NCI-H2227 treated with DMSO at 0.1 percent for 48 hours (cell line): ENCODE results near the gene TAAR1.
"Not testable (repeated sequence)": the region's sequence is repeated elsewhere in the genome, so short reads cannot be mapped to it uniquely, and the experiment has no call there.

Experiments used
- DNase-seq: peaks from one replicate; lab custom pipeline; 2025; lab: John Stamatoyannopoulos, UW

The TAAR1 gene

GRCh38 chr6:132659082-132659481 lies at the start of gene TAAR1:
Gene TAAR1 (minus strand): TSS chr6:132659182. CDS start chr6:132646003, 13,179 bp downstream.
- DNase-seq = no peak

- DNase-seq = no peak
These were observed 49.8 kb upstream of the TAAR1 start for GRCh38 chr6:132708771-132709170.

- no peak for DNase-seq
These were observed 49.0 kb upstream of the TAAR1 start for GRCh38 chr6:132708002-132708401.

GRCh38 chr6:132706756-132707155 lies 47.8 kb upstream of the TAAR1 start:
- DNase-seq = not testable (repeated sequence)

GRCh38 chr6:132703936-132704335 lies 45.0 kb upstream of the TAAR1 start:
- DNase-seq = no peak

GRCh38 chr6:132698608-132699007 lies 39.6 kb upstream of the TAAR1 start:
- no peak for DNase-seq

- no peak for DNase-seq
These were observed 36.8 kb upstream of the TAAR1 start for GRCh38 chr6:132695773-132696172.

- no peak for DNase-seq
These were observed 34.5 kb upstream of the TAAR1 start for GRCh38 chr6:132693478-132693877.

GRCh38 chr6:132690678-132691077 lies 31.7 kb upstream of the TAAR1 start:
- DNase-seq = no peak

- DNase-seq = no peak
These were observed 28.3 kb upstream of the TAAR1 start for GRCh38 chr6:132687306-132687705.

- DNase-seq = no peak
These were observed 27.5 kb upstream of the TAAR1 start for GRCh38 chr6:132686531-132686930.

GRCh38 chr6:132685009-132685408 lies 26.0 kb upstream of the TAAR1 start:
- no peak for DNase-seq

GRCh38 chr6:132684272-132684671 lies 25.3 kb upstream of the TAAR1 start:
- DNase-seq = no peak

GRCh38 chr6:132683543-132683942 lies 24.6 kb upstream of the TAAR1 start:
- no peak for DNase-seq

GRCh38 chr6:132679094-132679493 lies 20.1 kb upstream of the TAAR1 start:
- DNase-seq = not testable (repeated sequence)

- no peak for DNase-seq
These were observed 16.8 kb upstream of the TAAR1 start for GRCh38 chr6:132675749-132676148.

- DNase-seq = no peak
These were observed 16.0 kb upstream of the TAAR1 start for GRCh38 chr6:132675002-132675401.

- DNase-seq = no peak
These were observed 14.6 kb upstream of the TAAR1 start for GRCh38 chr6:132673376-132674094.

GRCh38 chr6:132671295-132671694 lies 12.3 kb upstream of the TAAR1 start:
- no peak for DNase-seq

- no peak for DNase-seq
These were observed 10.8 kb upstream of the TAAR1 start for GRCh38 chr6:132669690-132670291.

- no peak for DNase-seq
These were observed 7.1 kb upstream of the TAAR1 start for GRCh38 chr6:132666118-132666517.

- DNase-seq = no peak
These were observed 5.5 kb upstream of the TAAR1 start for GRCh38 chr6:132664309-132665034.

- DNase-seq = no peak
These were observed 4.7 kb upstream of the TAAR1 start for GRCh38 chr6:132663661-132664060.
